Pancreas (tissue), 10 donors: Measurements from ENCODE around the gene FMO2. TPM values are rescaled to one million over a fixed set of nuclear protein-coding genes. Genes with fewer than 3 reads are reported as not detected.

Experiments used
- ATAC-seq, 4 donors: fragments of 200-7000 bp; cut with Tn5 transposase; one replicate each; pipeline versions ENCODE4 v1.8.0 to v1.9.1; 2020; ENCODE audit warnings: mild to moderate bottlenecking in 4 of 4, moderate library complexity in 4 of 4
- DNase-seq, 6 donors: peaks; one replicate each; pipeline ENCODE4 v3.0.0-alpha.2; 2020
- FAIRE-seq: peaks from 2 replicates; lab custom pipeline; 2012; peaks lifted over from hg19 to GRCh38; lab: Jason Lieb, UNC
- H3K27ac ChIP-seq, 4 donors: fragments of 200-600 bp; sonication (generic); 1 replicate in 3 of 4; 2 replicates in 1 of 4; pipeline versions ENCODE4 v1.5.0 to v1.8.0; 2020
- H3K27me3 ChIP-seq, 4 donors: fragments of 200-600 bp; one replicate each; pipeline ENCODE4 v1.8.0; 2021
- H3K36me3 ChIP-seq, 3 donors: fragments of 200-600 bp; sonication (generic) in 1 of 3; one replicate each; pipeline versions ENCODE4 v1.5.0 to v1.8.0; 2020 to 2021
- H3K4me1 ChIP-seq, 3 donors: fragments of 200-600 bp; one replicate each; pipeline ENCODE4 v1.8.0; 2021
- H3K4me3 ChIP-seq, 4 donors: fragments of 200-600 bp; sonication (generic) in 2 of 4; one replicate each; pipeline versions ENCODE4 v1.5.0 to v1.8.0; 2020 to 2021
- H3K9me3 ChIP-seq, 4 donors: fragments of 200-600 bp; one replicate each; pipeline ENCODE4 v1.8.0; 2021
- CTCF ChIP-seq, 4 donors: fragments of 200-600 bp; sonication (generic) in 3 of 4; IDR thresholded peaks; one replicate each; pipeline versions ENCODE4 v1.5.0 to v1.8.0; 2021; ENCODE audit warnings: antibody characterized with exemption in 4 of 4
- WGBS, 2 donors: extraction: QIAGEN DNeasy Blood & Tissue Kit; methylation state at CpG; one replicate each; pipeline ENCODE4 v1.1.7; 2013; 5-methylcytosine and 5-hydroxymethylcytosine counted together
- intact Hi-C, 3 donors: fragments of 100-400 bp; cut with DNase I; formaldehyde crosslinking; loops; one replicate each; pipeline versions ENCODE4 v1.11.1 to v1.14.2; 2022
- polyA plus RNA-seq, 2 donors: library from polyadenylated mRNA; stranded (reverse); fragments of 200-250 nt; gene quantifications; one replicate each; pipeline ENCODE4 v1.2.3, GENCODE V29; 2013
- total RNA-seq, 6 donors: library from RNA; stranded (reverse); fragmentation: NEBNext Ultra II Directional in 4 of 6; extraction: Animal tissue kit (Norgen Biotek cat#: 25700) in 4 of 6; gene quantifications; one replicate each; pipeline versions ENCODE4 v1.2.1 to v1.2.4, GENCODE V29; 2021 to 2023
- donor health status: healthy with polysubstance abuse.
- donor health status: DM: no; HTN: no; CAD: no; lungs with moderate emphysema.
- donor health status: DM: no; HTN: no; CAD: no.
- donor health status: control.
- donor health status: control.
- donor health status: Bipolar disorder and iron deficiency.
- donor health status: DM: yes; HTN: yes; CAD: no.
- donor health status: DM: no; HTN: no; CAD: no.
- donor health status: DM: no; HTN: no; CAD: no.
- donor health status: DM: yes; HTN: yes; CAD: no.

Gene FMO2
- total and polyA plus RNA-seq, 8 donors, result 2.3 to 9.6 (median 6.2) TPM

- H3K36me3 ChIP-seq, result no peaks in the 10 kb centered on the region
- 74 to 75% methylated on average over 12 of the region's 12 CpGs for WGBS, 2 donors
- DNase-seq (no peak), FAIRE-seq (no peak), ATAC-seq (no peak)
- H3K27me3 ChIP-seq, result no peaks in the 10 kb centered on the region
- intact Hi-C loops, result no loop called here
- TF ChIP-seq CTCF (IDR thresholded peaks at IDR 0.05), result no peak
- H3K4me3 ChIP-seq, result no peak overlapping the region
- no peak overlapping the region for H3K27ac ChIP-seq
- H3K4me1 ChIP-seq, result peaks cover 0 to 20% (median 16%) of the 10 kb centered on the region in 3 donors
- no peaks in the 10 kb centered on the region for H3K9me3 ChIP-seq
These were observed 28.7 kb downstream of the FMO2 start for GRCh38 chr1:171213559-171214454.

GRCh38 chr1:171217658-171218443 is 32.8 kb downstream of the FMO2 start:
- Histone ChIP-seq H3K27me3 (no peaks in the 10 kb centered on the region), H3K27ac (no peak overlapping the region), H3K36me3 (no peaks in the 10 kb centered on the region), H3K4me3 (no peak overlapping the region), H3K4me1 (peaks cover 0 to 12% (median 10%) of the 10 kb centered on the region in 3 donors), H3K9me3 (no peaks in the 10 kb centered on the region)
- TF ChIP-seq CTCF (IDR thresholded peaks at IDR 0.05), result no peak
- DNase-seq, result no peak
- 75% methylated on average over 9 of the region's 9 CpGs for whole genome bisulfite sequencing, 2 donors
- ATAC-seq, result no peak
- intact Hi-C loops, result no loop called here
- no peak for FAIRE-seq

DNA sequence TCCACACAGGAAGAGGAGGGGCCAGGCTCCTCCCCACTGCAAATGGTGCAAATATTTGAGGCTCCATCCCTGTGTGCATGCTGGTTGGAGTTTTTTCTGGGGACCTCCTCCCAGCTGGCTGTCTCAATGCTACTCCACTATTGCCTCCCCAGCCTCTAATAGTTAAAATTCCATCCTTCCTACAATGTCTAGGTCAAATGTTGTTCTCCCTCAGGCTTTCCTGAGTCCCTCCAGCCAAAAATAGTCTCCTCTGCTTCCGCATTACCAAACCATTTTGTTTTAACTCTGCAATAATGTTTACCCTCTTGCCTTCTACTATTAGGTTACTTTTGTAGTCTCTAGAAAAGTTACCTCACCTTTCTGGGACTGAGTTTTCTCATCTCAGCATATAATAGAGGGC is 33.6 kb downstream of the FMO2 start:
- Histone ChIP-seq H3K9me3 (no peaks in the 10 kb centered on the region), H3K27ac (peak overlapping the region in 1 of 4 donors; percentile 22), H3K27me3 (no peaks in the 10 kb centered on the region), H3K36me3 (no peaks in the 10 kb centered on the region), H3K4me3 (no peak overlapping the region), H3K4me1 (peaks cover 0 to 12% (median 10%) of the 10 kb centered on the region in 3 donors)
- no peak for TF ChIP-seq CTCF (IDR thresholded peaks at IDR 0.05)
- FAIRE-seq, result no peak
- no peak for DNase-seq
- WGBS, 2 donors, result 89% methylated on average over 1 of the region's 1 CpG
- ATAC-seq, result peak in 1 of 4 donors; percentile 30
- intact Hi-C loops, result no loop called here

- WGBS, 2 donors, result 85 to 88% methylated on average over 2 of the region's 2 CpGs
- Histone ChIP-seq H3K4me1 (peaks cover 0 to 12% (median 10%) of the 10 kb centered on the region in 3 donors), H3K4me3 (no peak overlapping the region), H3K36me3 (no peaks in the 10 kb centered on the region), H3K27me3 (no peaks in the 10 kb centered on the region), H3K9me3 (no peaks in the 10 kb centered on the region), H3K27ac (peak overlapping the region in 2 of 4 donors; percentile 22 to 28)
- intact Hi-C loops, result loop anchor here in 2 of 3 donors (10.0 kb wide), 2 partner anchors 135 to 255 kb away; no protein-coding TSS in a partner anchor
- DNase-seq (no peak), FAIRE-seq (no peak), ATAC-seq (peak in 2 of 4 donors; percentile 44)
- TF ChIP-seq CTCF (IDR thresholded peaks at IDR 0.05), result no peak
These were observed 34.4 kb downstream of the FMO2 start for GRCh38 chr1:171219346-171220080.
